Occipital lobe (tissue), 2 donors: ENCODE data around the gene ZFYVE28. TPM values are rescaled to one million over a fixed set of nuclear protein-coding genes. Genes with fewer than 3 reads are reported as not detected.

Source experiments
- small RNA-seq: library from RNA; depleted of rRNA; stranded (forward); fragments of <200 nt; gene quantifications from one replicate; pipeline ENCODE3, GENCODE V24; 2014
- total RNA-seq: library from RNA; depleted of rRNA; stranded (reverse); fragments of >200 nt; gene quantifications from one replicate; pipeline ENCODE4 v1.2.3, GENCODE V29; 2014

ZFYVE28 gene
- total RNA-seq, 1 donor from 2014 or later, result 3.7 TPM

Small RNA genes within 50 kb of the gene (small RNA-seq; reads per million reads assigned to genes)
- gene COX6B1P5, result not detected

Other genes starting within 250 kb of the ZFYVE28 start
- 37.4 TPM for gene HAUS3, start 176.5 kb downstream of the ZFYVE28 start, total RNA-seq
- gene POLN, start 176.5 kb downstream of the ZFYVE28 start, total RNA-seq, result 7.8 TPM
- gene MXD4, start 156.5 kb downstream of the ZFYVE28 start, total RNA-seq, result 19.7 TPM
- not detected for gene CFAP99, start 310 bp upstream of the ZFYVE28 start, total RNA-seq
- gene RNF4, start 50.5 kb upstream of the ZFYVE28 start, total RNA-seq, result 29.6 TPM
- 15.0 TPM for gene FAM193A, start 118.0 kb upstream of the ZFYVE28 start, total RNA-seq